WTC11 (cell line): ENCODE measurements around the gene EPC1.

Experiments used
- JUN ChIP-seq: sonication (generic); formaldehyde crosslinking; IDR thresholded peaks from 2 replicates; pipeline ENCODE4 v1.8.0; 2023; ENCODE audit warnings: mild to moderate bottlenecking, missing genetic modification reagents
- NFYB ChIP-seq: sonication (generic); formaldehyde crosslinking; conservative IDR thresholded peaks from 2 replicates; pipeline ENCODE4 v1.8.0; 2022; ENCODE audit warnings: low read depth, missing genetic modification reagents
- SP1 ChIP-seq: sonication (generic); formaldehyde crosslinking; conservative IDR thresholded peaks from 2 replicates; pipeline ENCODE4 v1.8.1; 2022; ENCODE audit warnings: missing genetic modification reagents
- ZNF138 ChIP-seq: sonication (generic); formaldehyde crosslinking; conservative IDR thresholded peaks from 2 replicates; pipeline ENCODE4 v1.8.1; 2022; ENCODE audit warnings: mild to moderate bottlenecking, moderate library complexity, missing genetic modification reagents
- TF ChIP-seq, protein P1 (sequence below): fragments of 200-600 bp; IDR thresholded peaks from 2 replicates; pipeline ENCODE4 v1.8.0; 2022; ENCODE audit warnings: antibody characterized with exemption
- TF ChIP-seq, protein P2 (sequence below): sonication (generic); formaldehyde crosslinking; IDR thresholded peaks from 2 replicates; pipeline ENCODE4 v1.8.1; 2023; ENCODE audit warnings: mild to moderate bottlenecking, missing genetic modification reagents, moderate library complexity
- TF ChIP-seq, protein P3 (sequence below): sonication (generic); formaldehyde crosslinking; IDR thresholded peaks from 2 replicates; pipeline ENCODE4 v1.8.1; 2023; ENCODE audit warnings: mild to moderate bottlenecking, missing genetic modification reagents, borderline replicate concordance

DNA sequence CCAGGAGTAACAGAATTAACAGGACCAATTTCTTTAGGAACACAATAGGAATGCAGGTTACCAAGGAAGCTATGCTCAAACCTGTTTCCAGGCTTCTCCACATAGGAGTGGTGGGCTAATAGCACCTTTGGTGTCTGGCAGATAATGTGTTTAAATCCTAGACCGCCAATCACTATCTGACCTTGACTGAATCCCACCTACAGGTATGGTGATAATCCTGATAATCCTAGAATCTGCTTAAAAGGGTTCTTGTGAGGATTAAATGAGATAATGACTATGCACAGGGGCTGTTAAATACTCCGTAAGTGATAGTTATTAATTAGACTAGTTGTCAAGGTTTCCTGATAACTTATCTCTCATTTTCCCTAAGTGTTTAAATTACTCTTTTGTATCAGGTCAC, 81.2 kb downstream of the EPC1 start:
- TF ChIP-seq, protein P1, sequence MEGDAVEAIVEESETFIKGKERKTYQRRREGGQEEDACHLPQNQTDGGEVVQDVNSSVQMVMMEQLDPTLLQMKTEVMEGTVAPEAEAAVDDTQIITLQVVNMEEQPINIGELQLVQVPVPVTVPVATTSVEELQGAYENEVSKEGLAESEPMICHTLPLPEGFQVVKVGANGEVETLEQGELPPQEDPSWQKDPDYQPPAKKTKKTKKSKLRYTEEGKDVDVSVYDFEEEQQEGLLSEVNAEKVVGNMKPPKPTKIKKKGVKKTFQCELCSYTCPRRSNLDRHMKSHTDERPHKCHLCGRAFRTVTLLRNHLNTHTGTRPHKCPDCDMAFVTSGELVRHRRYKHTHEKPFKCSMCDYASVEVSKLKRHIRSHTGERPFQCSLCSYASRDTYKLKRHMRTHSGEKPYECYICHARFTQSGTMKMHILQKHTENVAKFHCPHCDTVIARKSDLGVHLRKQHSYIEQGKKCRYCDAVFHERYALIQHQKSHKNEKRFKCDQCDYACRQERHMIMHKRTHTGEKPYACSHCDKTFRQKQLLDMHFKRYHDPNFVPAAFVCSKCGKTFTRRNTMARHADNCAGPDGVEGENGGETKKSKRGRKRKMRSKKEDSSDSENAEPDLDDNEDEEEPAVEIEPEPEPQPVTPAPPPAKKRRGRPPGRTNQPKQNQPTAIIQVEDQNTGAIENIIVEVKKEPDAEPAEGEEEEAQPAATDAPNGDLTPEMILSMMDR: no peak
- TF ChIP-seq NFYB (CRISPR knock-in tag) (no peak), ZNF138 (CRISPR knock-in tag) (no peak), JUN (CRISPR knock-in tag) (no peak), SP1 (CRISPR knock-in tag) (no peak)
- TF ChIP-seq, protein P2, sequence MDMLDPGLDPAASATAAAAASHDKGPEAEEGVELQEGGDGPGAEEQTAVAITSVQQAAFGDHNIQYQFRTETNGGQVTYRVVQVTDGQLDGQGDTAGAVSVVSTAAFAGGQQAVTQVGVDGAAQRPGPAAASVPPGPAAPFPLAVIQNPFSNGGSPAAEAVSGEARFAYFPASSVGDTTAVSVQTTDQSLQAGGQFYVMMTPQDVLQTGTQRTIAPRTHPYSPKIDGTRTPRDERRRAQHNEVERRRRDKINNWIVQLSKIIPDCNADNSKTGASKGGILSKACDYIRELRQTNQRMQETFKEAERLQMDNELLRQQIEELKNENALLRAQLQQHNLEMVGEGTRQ (CRISPR knock-in tag): no peak
- TF ChIP-seq, protein P3, sequence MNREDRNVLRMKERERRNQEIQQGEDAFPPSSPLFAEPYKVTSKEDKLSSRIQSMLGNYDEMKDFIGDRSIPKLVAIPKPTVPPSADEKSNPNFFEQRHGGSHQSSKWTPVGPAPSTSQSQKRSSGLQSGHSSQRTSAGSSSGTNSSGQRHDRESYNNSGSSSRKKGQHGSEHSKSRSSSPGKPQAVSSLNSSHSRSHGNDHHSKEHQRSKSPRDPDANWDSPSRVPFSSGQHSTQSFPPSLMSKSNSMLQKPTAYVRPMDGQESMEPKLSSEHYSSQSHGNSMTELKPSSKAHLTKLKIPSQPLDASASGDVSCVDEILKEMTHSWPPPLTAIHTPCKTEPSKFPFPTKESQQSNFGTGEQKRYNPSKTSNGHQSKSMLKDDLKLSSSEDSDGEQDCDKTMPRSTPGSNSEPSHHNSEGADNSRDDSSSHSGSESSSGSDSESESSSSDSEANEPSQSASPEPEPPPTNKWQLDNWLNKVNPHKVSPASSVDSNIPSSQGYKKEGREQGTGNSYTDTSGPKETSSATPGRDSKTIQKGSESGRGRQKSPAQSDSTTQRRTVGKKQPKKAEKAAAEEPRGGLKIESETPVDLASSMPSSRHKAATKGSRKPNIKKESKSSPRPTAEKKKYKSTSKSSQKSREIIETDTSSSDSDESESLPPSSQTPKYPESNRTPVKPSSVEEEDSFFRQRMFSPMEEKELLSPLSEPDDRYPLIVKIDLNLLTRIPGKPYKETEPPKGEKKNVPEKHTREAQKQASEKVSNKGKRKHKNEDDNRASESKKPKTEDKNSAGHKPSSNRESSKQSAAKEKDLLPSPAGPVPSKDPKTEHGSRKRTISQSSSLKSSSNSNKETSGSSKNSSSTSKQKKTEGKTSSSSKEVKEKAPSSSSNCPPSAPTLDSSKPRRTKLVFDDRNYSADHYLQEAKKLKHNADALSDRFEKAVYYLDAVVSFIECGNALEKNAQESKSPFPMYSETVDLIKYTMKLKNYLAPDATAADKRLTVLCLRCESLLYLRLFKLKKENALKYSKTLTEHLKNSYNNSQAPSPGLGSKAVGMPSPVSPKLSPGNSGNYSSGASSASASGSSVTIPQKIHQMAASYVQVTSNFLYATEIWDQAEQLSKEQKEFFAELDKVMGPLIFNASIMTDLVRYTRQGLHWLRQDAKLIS: no peak
